ENCODE measurements around the gene CDK5R2.
A peak's percentile ranks its signal among the peaks of the same experiment; 100 is the strongest.

CDK5R2 gene

GRCh38 chr2:218946621-218947020, 12.8 kb upstream of the CDK5R2 start:
- WGBS, 2 experiments: 73% methylated on average over 1 of the region's 1 CpG; no CpG with 5 or more reads in 1 of the 2 experiments
- Histone ChIP-seq H3K4me3 (ENCODE audit: insufficient read depth, low read depth, low read length) (no peak overlapping the region), H3K27me3 (ENCODE audit: control insufficient read depth, insufficient read depth, low read length, poor library complexity, severe bottlenecking) (peaks cover 14% of the 10 kb centered on the region), H3K36me3 (ENCODE audit: control insufficient read depth, insufficient read depth, low read length) (no peaks in the 10 kb centered on the region), H3K9me3 (ENCODE audit: control insufficient read depth, low read length) (no peaks in the 10 kb centered on the region), H3K27ac (ENCODE audit: insufficient read depth, low read depth, low read length, poor library complexity, severe bottlenecking) (no peak overlapping the region), H3K4me1 (ENCODE audit: control insufficient read depth, insufficient read depth, low read length) (no peaks in the 10 kb centered on the region)

DNA sequence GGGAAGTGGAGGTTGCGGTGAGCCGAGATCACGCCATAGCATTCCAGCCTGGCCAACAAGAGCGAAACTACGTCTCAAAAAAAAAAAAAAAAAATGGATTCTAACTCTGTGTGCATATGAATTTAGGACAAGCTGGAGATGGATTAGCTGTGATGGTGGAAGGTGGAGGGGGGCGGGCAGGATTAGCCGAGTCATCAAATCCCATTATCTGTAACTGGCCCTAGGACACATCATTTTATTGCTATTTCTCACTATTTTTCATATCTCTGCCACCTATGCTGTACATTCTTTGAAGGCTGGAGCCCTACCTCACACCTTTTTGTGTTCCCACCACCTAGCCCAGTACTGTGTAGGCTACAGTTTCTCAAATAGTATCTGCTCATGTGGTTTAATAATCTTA, 7.3 kb upstream of the CDK5R2 start:
- H3K27ac ChIP-seq (ENCODE audit: insufficient read depth, low read depth, low read length, poor library complexity, severe bottlenecking): no peak overlapping the region
- H3K27me3 ChIP-seq (ENCODE audit: control insufficient read depth, insufficient read depth, low read length, poor library complexity, severe bottlenecking): peaks cover 37% of the 10 kb centered on the region
- WGBS, 2 experiments: 89 to 91% methylated on average over 7 of the region's 7 CpGs
- no peak overlapping the region for H3K4me3 ChIP-seq (ENCODE audit: insufficient read depth, low read depth, low read length)
- H3K36me3 ChIP-seq (ENCODE audit: control insufficient read depth, insufficient read depth, low read length): no peaks in the 10 kb centered on the region
- no peaks in the 10 kb centered on the region for H3K9me3 ChIP-seq (ENCODE audit: control insufficient read depth, low read length)
- H3K4me1 ChIP-seq (ENCODE audit: control insufficient read depth, insufficient read depth, low read length): no peaks in the 10 kb centered on the region

DNA sequence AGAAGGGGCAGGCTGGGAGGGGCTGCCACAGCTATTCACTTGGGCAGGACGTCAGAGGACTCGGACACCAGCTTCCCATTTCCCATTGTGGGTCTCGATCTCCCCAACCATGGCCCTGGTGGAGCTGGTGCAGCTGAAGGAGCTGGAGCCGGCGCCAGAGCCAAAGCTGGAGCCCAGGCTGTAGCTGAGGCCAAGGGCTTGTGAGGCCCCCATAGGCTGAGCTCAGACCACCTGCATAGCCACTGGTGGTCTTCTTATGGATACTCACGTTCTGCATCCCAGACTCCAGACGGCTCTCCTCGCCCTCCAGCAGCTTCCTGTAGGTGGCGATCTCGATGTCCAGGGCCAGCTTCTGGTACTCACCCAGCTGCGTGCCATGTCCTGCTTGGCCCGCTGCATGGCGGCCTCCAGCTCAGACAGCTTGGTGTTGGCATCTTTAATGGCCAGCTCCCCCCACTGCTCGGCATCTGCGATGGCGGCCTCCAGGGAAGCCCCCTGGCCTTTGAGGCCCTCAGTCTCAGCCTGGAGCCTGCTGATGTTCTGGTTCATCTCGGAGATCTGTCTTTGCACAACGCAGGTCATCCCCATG, 6.0 kb upstream of the CDK5R2 start:
- H3K4me1 ChIP-seq (ENCODE audit: control insufficient read depth, insufficient read depth, low read length): no peaks in the 10 kb centered on the region
- H3K36me3 ChIP-seq (ENCODE audit: control insufficient read depth, insufficient read depth, low read length): no peaks in the 10 kb centered on the region
- no peak overlapping the region for H3K4me3 ChIP-seq (ENCODE audit: insufficient read depth, low read depth, low read length)
- peaks cover 50% of the 10 kb centered on the region for H3K27me3 ChIP-seq (ENCODE audit: control insufficient read depth, insufficient read depth, low read length, poor library complexity, severe bottlenecking)
- no peaks in the 10 kb centered on the region for H3K9me3 ChIP-seq (ENCODE audit: control insufficient read depth, low read length)
- 65 to 69% methylated on average over 18 of the region's 18 CpGs for WGBS, 2 experiments
- H3K27ac ChIP-seq (ENCODE audit: insufficient read depth, low read depth, low read length, poor library complexity, severe bottlenecking): no peak overlapping the region

GRCh38 chr2:218954541-218955300, 4.7 kb upstream of the CDK5R2 start:
- Histone ChIP-seq H3K36me3 (ENCODE audit: control insufficient read depth, insufficient read depth, low read length) (no peaks in the 10 kb centered on the region), H3K4me1 (ENCODE audit: control insufficient read depth, insufficient read depth, low read length) (no peaks in the 10 kb centered on the region), H3K27me3 (ENCODE audit: control insufficient read depth, insufficient read depth, low read length, poor library complexity, severe bottlenecking) (peaks cover 57% of the 10 kb centered on the region), H3K9me3 (ENCODE audit: control insufficient read depth, low read length) (no peaks in the 10 kb centered on the region), H3K4me3 (ENCODE audit: insufficient read depth, low read depth, low read length) (no peak overlapping the region), H3K27ac (ENCODE audit: insufficient read depth, low read depth, low read length, poor library complexity, severe bottlenecking) (no peak overlapping the region)
- 79 to 84% methylated on average over 8 of the region's 8 CpGs for WGBS, 2 experiments

DNA sequence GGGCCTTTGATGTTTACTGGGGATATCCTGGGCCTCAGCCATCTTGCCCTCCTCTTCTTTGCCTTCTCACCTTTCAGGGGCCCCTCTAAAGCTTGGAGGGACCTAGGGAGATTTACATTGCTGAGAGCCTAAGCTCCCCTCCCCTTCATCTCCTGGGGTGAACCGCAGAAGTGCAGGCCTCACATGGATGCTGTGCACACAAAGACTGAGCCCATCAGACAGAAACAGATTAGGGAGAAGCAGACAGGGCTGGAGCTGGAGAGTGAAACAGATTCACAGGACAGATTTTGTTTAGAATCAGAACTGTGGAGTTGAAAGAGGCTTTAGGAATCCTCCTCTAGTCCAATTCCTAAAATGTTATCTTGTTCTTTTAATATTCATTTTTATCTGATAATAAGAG, 3.4 kb upstream of the CDK5R2 start:
- Histone ChIP-seq H3K9me3 (ENCODE audit: control insufficient read depth, low read length) (no peaks in the 10 kb centered on the region), H3K4me3 (ENCODE audit: insufficient read depth, low read depth, low read length) (no peak overlapping the region), H3K27me3 (ENCODE audit: control insufficient read depth, insufficient read depth, low read length, poor library complexity, severe bottlenecking) (peaks cover 62% of the 10 kb centered on the region), H3K36me3 (ENCODE audit: control insufficient read depth, insufficient read depth, low read length) (no peaks in the 10 kb centered on the region), H3K27ac (ENCODE audit: insufficient read depth, low read depth, low read length, poor library complexity, severe bottlenecking) (no peak overlapping the region), H3K4me1 (ENCODE audit: control insufficient read depth, insufficient read depth, low read length) (peaks cover 7% of the 10 kb centered on the region)
- WGBS, 2 experiments: 65 to 71% methylated on average over 1 of the region's 1 CpG

GRCh38 chr2:218957671-218958070, 1.8 kb upstream of the CDK5R2 start:
- Histone ChIP-seq H3K4me1 (ENCODE audit: control insufficient read depth, insufficient read depth, low read length) (peaks cover 14% of the 10 kb centered on the region), H3K27ac (ENCODE audit: insufficient read depth, low read depth, low read length, poor library complexity, severe bottlenecking) (no peak overlapping the region), H3K27me3 (ENCODE audit: control insufficient read depth, insufficient read depth, low read length, poor library complexity, severe bottlenecking) (peaks cover 78% of the 10 kb centered on the region), H3K9me3 (ENCODE audit: control insufficient read depth, low read length) (no peaks in the 10 kb centered on the region), H3K4me3 (ENCODE audit: insufficient read depth, low read depth, low read length) (no peak overlapping the region), H3K36me3 (ENCODE audit: control insufficient read depth, insufficient read depth, low read length) (no peaks in the 10 kb centered on the region)
- WGBS, 2 experiments: 83 to 87% methylated on average over 4 of the region's 4 CpGs

GRCh38 chr2:218958276-218958675, 1.2 kb upstream of the CDK5R2 start:
- no peak overlapping the region for H3K4me3 ChIP-seq (ENCODE audit: insufficient read depth, low read depth, low read length)
- H3K27ac ChIP-seq (ENCODE audit: insufficient read depth, low read depth, low read length, poor library complexity, severe bottlenecking): no peak overlapping the region
- H3K9me3 ChIP-seq (ENCODE audit: control insufficient read depth, low read length): no peaks in the 10 kb centered on the region
- peaks cover 80% of the 10 kb centered on the region for H3K27me3 ChIP-seq (ENCODE audit: control insufficient read depth, insufficient read depth, low read length, poor library complexity, severe bottlenecking)
- H3K36me3 ChIP-seq (ENCODE audit: control insufficient read depth, insufficient read depth, low read length): no peaks in the 10 kb centered on the region
- H3K4me1 ChIP-seq (ENCODE audit: control insufficient read depth, insufficient read depth, low read length): peaks cover 15% of the 10 kb centered on the region
- WGBS, 2 experiments: 96 to 100% methylated on average over 1 of the region's 1 CpG

GRCh38 chr2:218959761-218960308, 369 bp downstream of the CDK5R2 start:
- H3K27me3 ChIP-seq (ENCODE audit: control insufficient read depth, insufficient read depth, low read length, poor library complexity, severe bottlenecking): peaks cover 77% of the 10 kb centered on the region
- no peaks in the 10 kb centered on the region for H3K36me3 ChIP-seq (ENCODE audit: control insufficient read depth, insufficient read depth, low read length)
- H3K9me3 ChIP-seq (ENCODE audit: control insufficient read depth, low read length): no peaks in the 10 kb centered on the region
- WGBS, 2 experiments: 2% methylated on average over 67 of the region's 67 CpGs
- H3K27ac ChIP-seq (ENCODE audit: insufficient read depth, low read depth, low read length, poor library complexity, severe bottlenecking): no peak overlapping the region
- peak overlapping the region; percentile 52 for H3K4me3 ChIP-seq (ENCODE audit: insufficient read depth, low read depth, low read length)
- peaks cover 28% of the 10 kb centered on the region for H3K4me1 ChIP-seq (ENCODE audit: control insufficient read depth, insufficient read depth, low read length)

GRCh38 chr2:218960309-218961165, 1.1 kb downstream of the CDK5R2 start:
- H3K4me3 ChIP-seq (ENCODE audit: insufficient read depth, low read depth, low read length): peak overlapping the region; percentile 8
- H3K36me3 ChIP-seq (ENCODE audit: control insufficient read depth, insufficient read depth, low read length): no peaks in the 10 kb centered on the region
- WGBS, 2 experiments: 5% methylated on average over 87 of the region's 87 CpGs
- peaks cover 70% of the 10 kb centered on the region for H3K27me3 ChIP-seq (ENCODE audit: control insufficient read depth, insufficient read depth, low read length, poor library complexity, severe bottlenecking)
- H3K27ac ChIP-seq (ENCODE audit: insufficient read depth, low read depth, low read length, poor library complexity, severe bottlenecking): no peak overlapping the region
- peaks cover 28% of the 10 kb centered on the region for H3K4me1 ChIP-seq (ENCODE audit: control insufficient read depth, insufficient read depth, low read length)
- no peaks in the 10 kb centered on the region for H3K9me3 ChIP-seq (ENCODE audit: control insufficient read depth, low read length)

- H3K36me3 ChIP-seq (ENCODE audit: control insufficient read depth, insufficient read depth, low read length): no peaks in the 10 kb centered on the region
- H3K4me3 ChIP-seq (ENCODE audit: insufficient read depth, low read depth, low read length): no peak overlapping the region
- H3K9me3 ChIP-seq (ENCODE audit: control insufficient read depth, low read length): no peaks in the 10 kb centered on the region
- peaks cover 28% of the 10 kb centered on the region for H3K4me1 ChIP-seq (ENCODE audit: control insufficient read depth, insufficient read depth, low read length)
- H3K27ac ChIP-seq (ENCODE audit: insufficient read depth, low read depth, low read length, poor library complexity, severe bottlenecking): no peak overlapping the region
- peaks cover 65% of the 10 kb centered on the region for H3K27me3 ChIP-seq (ENCODE audit: control insufficient read depth, insufficient read depth, low read length, poor library complexity, severe bottlenecking)
- 16 to 19% methylated on average over 4 of the region's 4 CpGs for WGBS, 2 experiments
Measured at GRCh38 chr2:218961229-218961628, 1.8 kb downstream of the CDK5R2 start.

Data from ectodermal cell (in vitro differentiated cells).